Measurements from ENCODE around the gene TSEN34. TPM values are rescaled to one million over a fixed set of nuclear protein-coding genes. Genes with fewer than 3 reads are reported as not detected.
A peak's percentile ranks its signal among the peaks of the same experiment; 100 is the strongest.
"Not testable (repeated sequence)": the region's sequence is repeated elsewhere in the genome, so short reads cannot be mapped to it uniquely, and the experiment has no call there.

Gene TSEN34
- total RNA-seq, 1 donor from 2014 or later = 24.3 TPM

- peak; percentile 97 for ATAC-seq
- intact Hi-C loops (cut with DNase I) = no loop called here
- peak; percentile 99 for DNase-seq (ENCODE audit: low spot score)
Observed at GRCh38 chr19:54159352-54160181, 31.5 kb upstream of the TSEN34 start, which contains the start of gene LENG1. TSS of gene LENG1 (minus strand) at chr19:54159721. CDS start at chr19:54159695, 26 bp downstream.

- ATAC-seq (no peak), DNase-seq (ENCODE audit: low spot score) (no peak)
- intact Hi-C loops (cut with DNase I) = no loop called here
Observed at GRCh38 chr19:54160182-54160811, 30.8 kb upstream of the TSEN34 start.

- intact Hi-C loops (cut with DNase I) = no loop called here
- ATAC-seq (no peak), DNase-seq (ENCODE audit: low spot score) (no peak)
Observed at GRCh38 chr19:54160854-54161253, 30.3 kb upstream of the TSEN34 start.

GRCh38 chr19:54162241-54162805 is 28.8 kb upstream of the TSEN34 start:
- peak; percentile 89 for DNase-seq (ENCODE audit: low spot score)
- ATAC-seq = peak; percentile 59

GRCh38 chr19:54162884-54163283 is 28.2 kb upstream of the TSEN34 start:
- intact Hi-C loops (cut with DNase I) = no loop called here
- ATAC-seq = no peak
- no peak for DNase-seq (ENCODE audit: low spot score)

More at GRCh38 chr19:54162241-54162805, 28.8 kb upstream of the TSEN34 start:
- intact Hi-C loops (cut with DNase I) = no loop called here

- intact Hi-C loops (cut with DNase I) = no loop called here
- DNase-seq (ENCODE audit: low spot score) (peak; percentile 82), ATAC-seq (no peak)
Observed at GRCh38 chr19:54164369-54165068, 26.6 kb upstream of the TSEN34 start.

GRCh38 chr19:54165222-54165621 is 25.9 kb upstream of the TSEN34 start:
- ATAC-seq (no peak), DNase-seq (ENCODE audit: low spot score) (no peak)
- intact Hi-C loops (cut with DNase I) = no loop called here

- intact Hi-C loops (cut with DNase I) = no loop called here
- DNase-seq (ENCODE audit: low spot score) (peak; percentile 97), ATAC-seq (peak; percentile 88)
Observed at GRCh38 chr19:54168174-54168917, 22.8 kb upstream of the TSEN34 start.

- intact Hi-C loops (cut with DNase I) = no loop called here
- DNase-seq (ENCODE audit: low spot score) = no peak
- ATAC-seq = no peak
Observed at GRCh38 chr19:54169149-54169740, 21.9 kb upstream of the TSEN34 start.

- ATAC-seq = not testable (repeated sequence)
Observed at GRCh38 chr19:54171736-54172431, 19.2 kb upstream of the TSEN34 start.

GRCh38 chr19:54172471-54173358 is 18.4 kb upstream of the TSEN34 start, which contains the start of gene TMC4:
TSS of gene TMC4 (minus strand) at chr19:54173160. CDS start at chr19:54173117, 43 bp downstream.
- intact Hi-C loops (cut with DNase I) = loop anchor here (10.0 kb wide), 1 partner anchor 62 kb away; no protein-coding TSS in a partner anchor
- peak; percentile 57 for ATAC-seq
- no peak for DNase-seq (ENCODE audit: low spot score)

More at GRCh38 chr19:54171736-54172431, 19.2 kb upstream of the TSEN34 start:
- intact Hi-C loops (cut with DNase I) = loop anchor here (10.0 kb wide), 1 partner anchor 63 kb away; no protein-coding TSS in a partner anchor
- not testable (repeated sequence) for DNase-seq (ENCODE audit: low spot score)

- intact Hi-C loops (cut with DNase I) = loop anchor here (10.0 kb wide), 1 partner anchor 61 kb away; no protein-coding TSS in a partner anchor
- ATAC-seq (no peak), DNase-seq (ENCODE audit: low spot score) (no peak)
Observed at GRCh38 chr19:54173359-54173699, 17.8 kb upstream of the TSEN34 start.

- DNase-seq (ENCODE audit: low spot score) (no peak), ATAC-seq (no peak)
- intact Hi-C loops (cut with DNase I) = loop anchor here (10.0 kb wide), 1 partner anchor 61 kb away; no protein-coding TSS in a partner anchor
Observed at GRCh38 chr19:54173951-54174834, 16.9 kb upstream of the TSEN34 start.

- ATAC-seq (peak; percentile 85), DNase-seq (ENCODE audit: low spot score) (no peak)
- intact Hi-C loops (cut with DNase I) = loop anchor here (10.0 kb wide), 1 partner anchor 56 kb away; no protein-coding TSS in a partner anchor
Observed at GRCh38 chr19:54178581-54179261, 12.4 kb upstream of the TSEN34 start.
